GM23248 (cell line): ENCODE measurements around the gene RAD52.

ENCODE experiments used
- EZH2 ChIP-seq: fragments of 200-600 bp; sonication (generic); IDR thresholded peaks from 2 replicates; pipeline ENCODE4 v1.6.1; 2018; ENCODE audit warnings: antibody characterized with exemption, mild to moderate bottlenecking; ENCODE audit not compliant: insufficient read depth, poor library complexity, severe bottlenecking
- EZH2phosphoT487 ChIP-seq: fragments of 200-600 bp; sonication (generic); IDR thresholded peaks from 2 replicates; pipeline ENCODE4 v1.6.1; 2018; ENCODE audit warnings: antibody characterized with exemption, moderate library complexity, mild to moderate bottlenecking, low read depth; ENCODE audit not compliant: insufficient read depth

DNA sequence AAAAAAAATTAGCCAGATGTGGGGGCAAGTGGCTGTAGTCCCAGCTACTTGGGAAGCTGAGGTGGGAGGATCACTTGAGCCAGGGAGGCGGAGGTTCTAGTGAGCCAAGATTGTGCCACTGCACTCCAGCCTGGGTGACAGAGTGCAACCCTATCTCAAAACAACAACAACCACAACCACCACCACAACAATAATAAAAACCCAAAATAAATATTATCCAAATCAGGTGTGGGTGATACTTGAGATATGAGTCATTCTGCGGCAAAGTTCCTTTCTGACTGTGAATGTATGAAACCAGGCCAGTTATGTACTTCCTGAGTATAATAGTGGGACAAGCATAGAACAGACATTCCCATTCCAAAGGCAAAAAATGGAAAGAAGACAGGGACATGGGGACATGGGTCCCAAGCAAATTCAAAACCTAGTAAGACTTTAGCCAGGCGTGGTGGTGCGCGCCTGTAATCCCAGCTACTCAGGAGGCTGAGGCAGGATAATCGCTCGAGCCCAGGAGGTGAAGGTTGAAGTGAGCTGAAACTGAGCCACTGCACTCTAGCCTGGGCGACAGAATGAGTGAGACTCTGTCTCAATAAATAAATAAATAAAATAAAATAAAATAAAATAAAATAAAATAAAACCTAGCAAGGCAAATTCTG, 31.8 kb upstream of the RAD52 start:
- TF ChIP-seq EZH2 (no peak), EZH2phosphoT487 (no peak)
